Suppressor macrophage treated with lipopolysaccharide for 1 hour (primary cell): ENCODE data around the gene GRB7.
"Not testable (repeated sequence)": the region's sequence is repeated elsewhere in the genome, so short reads cannot be mapped to it uniquely, and the experiment has no call there.

Source experiments
- DNase-seq, 3 donors: peaks; one replicate each; pipeline ENCODE4 v3.0.0-alpha.2; 2020 to 2022

The GRB7 gene

DNA sequence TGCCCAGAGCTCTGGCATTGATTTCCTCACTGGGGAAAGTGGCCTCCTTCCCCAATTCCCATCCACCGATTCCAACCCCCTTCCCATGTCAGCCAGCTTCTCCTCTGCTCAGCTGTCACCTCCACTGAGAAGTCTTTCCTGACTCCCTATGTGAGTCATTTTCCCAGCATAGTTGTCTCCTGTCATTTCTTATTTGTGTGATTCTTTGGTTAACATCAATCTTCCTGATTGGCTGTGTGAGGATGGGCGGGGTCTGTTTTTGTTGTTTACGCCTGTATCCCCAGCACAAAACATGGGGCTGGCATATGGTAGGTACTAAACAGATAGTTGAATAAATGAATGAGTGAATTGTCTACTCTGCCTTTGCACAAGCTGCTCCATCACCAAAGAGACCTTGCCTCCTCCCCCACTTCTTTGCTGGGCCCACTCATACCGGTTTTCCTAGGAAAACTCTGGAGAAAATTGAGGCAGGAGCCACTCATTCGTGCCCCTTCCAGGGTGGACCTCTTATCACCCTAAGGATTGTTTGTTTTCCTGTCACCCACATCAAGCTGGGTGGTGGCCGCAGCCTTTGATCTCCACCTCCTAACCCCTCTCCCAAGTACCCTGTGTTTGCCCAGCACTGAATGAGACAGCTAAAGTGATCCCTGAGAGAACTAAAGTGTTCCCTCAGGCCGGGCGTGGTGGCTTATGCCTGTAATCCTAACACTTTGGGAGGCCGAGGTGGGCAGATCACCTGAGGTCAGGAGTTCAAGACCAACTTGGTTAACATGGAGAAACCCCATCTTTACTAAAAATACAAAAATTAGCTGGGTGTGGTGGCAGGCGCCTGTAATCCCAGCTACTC lies 1.2 kb upstream of the GRB7 start:
- DNase-seq: no peak

DNA sequence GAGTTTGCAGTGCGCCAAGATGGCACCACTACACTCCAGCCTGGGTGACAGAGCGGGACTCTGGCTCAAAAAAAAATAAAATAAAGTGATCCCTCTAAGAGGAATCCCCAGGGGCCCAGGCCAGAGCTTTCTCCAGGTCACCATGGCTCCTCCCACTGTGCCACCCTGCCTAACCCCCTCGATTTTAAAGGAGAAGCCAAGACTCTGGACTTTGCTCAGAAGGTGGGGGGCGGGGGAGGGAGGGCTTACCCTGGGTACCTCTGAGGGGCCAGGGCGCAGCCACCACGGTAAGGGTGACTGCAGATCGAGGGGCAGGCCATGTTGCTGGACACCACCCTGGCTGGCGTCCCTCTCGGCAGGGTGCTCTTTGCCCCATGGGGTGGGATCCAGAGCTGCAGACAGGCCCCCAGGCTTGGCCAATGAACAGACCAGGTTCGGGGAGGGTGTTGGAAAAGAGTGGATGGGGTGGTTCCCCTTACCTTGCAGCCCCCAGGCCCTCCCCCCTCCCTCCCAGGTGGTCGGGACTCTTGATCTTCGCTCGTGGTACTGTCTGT lies 455 bp upstream of the GRB7 start:
- DNase-seq: no peak

DNA sequence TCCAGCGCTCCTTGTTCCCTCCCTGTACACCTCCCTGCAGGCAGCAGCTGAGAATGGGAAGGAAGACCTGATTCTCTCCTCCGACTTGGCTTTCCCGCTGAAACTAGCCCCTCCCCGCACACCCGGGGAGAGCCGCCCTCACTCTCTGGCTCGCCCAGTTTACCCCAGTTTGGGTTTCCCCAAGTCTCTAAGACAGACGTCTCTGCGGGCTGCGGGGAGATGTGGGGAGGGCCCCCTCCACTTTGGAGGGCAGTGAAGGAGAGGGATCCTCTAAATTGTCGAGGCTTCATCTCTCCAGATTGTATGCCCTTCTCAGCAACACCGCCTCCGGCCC lies 797 bp downstream of the GRB7 start:
- peak; percentile 55 to 65 (median 64) for DNase-seq

DNA sequence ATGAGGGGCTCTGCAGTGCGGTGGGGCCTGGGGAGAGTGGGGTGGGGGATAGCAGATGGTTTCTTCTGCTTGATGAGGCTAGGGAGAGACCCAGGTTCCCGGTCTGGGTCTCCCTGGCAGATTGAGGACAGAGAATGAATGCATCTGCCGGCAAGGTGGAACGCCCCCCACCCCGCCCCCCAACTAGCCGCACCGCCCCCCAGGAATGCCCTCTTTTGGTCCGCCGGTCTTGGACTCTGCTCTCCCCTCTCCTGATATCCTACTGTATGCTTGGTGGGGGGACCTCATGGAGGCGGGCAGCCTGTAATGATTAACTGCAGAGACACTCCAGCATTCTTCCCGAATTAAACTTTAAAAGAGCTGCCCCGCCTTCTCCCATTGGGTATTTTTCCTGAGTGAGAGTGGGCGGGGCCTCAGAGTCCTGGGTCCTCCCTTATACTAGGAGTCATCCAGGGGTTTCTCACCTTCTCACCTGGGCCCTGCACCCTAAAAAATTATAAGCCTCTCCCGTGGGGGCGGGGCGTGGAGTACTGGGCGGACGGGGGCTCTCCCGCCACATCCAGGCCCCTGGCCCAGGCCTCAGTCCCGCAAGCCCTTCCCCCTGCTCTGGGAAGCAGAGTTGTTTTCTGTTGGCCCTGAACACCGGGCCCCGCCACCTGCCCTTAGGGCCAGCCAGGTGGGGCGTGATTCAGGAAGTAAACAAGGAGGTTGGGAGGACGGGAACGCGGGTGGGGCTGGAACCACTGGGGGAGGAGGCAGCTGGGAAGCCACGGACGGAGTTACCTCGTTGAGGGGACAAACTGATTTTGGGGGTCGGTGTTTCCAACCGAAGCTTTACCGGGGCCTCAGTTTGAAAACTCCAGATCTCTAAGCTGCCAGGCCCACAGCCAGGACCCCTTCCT lies 1.5 kb downstream of the GRB7 start:
- DNase-seq: peak in 2 of 3 donors; percentile 35 to 36

DNA sequence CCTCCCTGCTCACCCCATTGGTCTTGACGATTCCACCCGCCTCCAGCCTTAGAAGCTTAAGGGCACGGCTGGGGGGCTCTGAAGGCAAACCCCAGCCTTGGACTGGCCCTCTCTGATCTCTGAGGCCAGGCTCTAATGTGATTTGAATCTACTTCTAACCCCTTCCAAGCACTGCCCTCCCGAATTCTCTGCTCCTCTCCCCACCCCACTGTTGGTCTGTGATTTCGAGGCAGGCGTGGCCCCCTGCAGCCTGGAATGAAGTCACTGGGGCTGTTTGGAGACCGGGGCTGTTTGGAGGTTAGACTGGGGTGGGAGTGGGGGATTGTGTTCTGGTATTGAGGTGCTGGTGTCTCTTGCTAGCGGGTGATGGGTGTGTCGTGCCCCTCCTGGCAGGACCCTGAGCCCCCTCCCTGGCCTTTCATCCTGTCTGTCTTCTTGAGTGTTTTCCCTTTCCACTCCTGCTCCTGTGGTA lies 2.2 kb downstream of the GRB7 start:
- no peak for DNase-seq

DNA sequence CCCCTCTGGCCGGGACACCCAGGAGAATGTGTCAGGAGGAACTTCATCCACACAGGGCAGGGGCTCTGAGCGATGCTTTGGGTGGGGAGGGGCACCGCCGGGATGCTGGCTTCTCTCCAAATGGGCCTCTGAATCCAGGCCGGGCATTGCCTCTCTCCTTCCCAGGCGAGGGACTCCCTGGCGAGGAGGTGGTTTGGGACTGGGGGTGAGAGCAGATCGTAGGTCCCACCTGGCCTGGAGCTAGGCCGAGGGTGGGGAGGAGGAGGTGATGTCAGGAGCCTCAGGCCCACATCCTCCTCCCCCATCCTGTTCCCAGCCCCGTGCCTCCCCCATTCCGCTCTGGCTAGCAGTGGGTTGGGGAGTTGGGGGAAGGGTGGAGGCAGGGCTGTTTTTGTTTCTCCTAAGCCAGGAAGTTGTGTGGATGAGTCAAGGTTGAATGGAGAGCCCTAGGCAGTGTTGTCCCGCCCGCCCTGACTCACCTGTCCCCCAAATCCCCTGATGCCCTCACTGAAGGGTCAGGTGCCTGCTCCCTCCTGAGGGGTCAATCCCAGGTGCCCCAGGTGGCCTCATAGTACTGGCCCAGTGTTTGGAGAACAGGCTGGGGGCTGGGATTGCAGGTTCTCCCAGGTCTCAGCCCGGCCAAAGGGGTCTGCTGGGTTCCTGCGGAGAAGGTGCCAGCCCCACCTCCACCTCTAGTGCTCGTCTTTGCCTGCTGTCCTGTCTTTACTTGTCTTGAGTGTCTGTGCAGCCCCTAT lies 2.8 kb downstream of the GRB7 start:
- no peak for DNase-seq

DNA sequence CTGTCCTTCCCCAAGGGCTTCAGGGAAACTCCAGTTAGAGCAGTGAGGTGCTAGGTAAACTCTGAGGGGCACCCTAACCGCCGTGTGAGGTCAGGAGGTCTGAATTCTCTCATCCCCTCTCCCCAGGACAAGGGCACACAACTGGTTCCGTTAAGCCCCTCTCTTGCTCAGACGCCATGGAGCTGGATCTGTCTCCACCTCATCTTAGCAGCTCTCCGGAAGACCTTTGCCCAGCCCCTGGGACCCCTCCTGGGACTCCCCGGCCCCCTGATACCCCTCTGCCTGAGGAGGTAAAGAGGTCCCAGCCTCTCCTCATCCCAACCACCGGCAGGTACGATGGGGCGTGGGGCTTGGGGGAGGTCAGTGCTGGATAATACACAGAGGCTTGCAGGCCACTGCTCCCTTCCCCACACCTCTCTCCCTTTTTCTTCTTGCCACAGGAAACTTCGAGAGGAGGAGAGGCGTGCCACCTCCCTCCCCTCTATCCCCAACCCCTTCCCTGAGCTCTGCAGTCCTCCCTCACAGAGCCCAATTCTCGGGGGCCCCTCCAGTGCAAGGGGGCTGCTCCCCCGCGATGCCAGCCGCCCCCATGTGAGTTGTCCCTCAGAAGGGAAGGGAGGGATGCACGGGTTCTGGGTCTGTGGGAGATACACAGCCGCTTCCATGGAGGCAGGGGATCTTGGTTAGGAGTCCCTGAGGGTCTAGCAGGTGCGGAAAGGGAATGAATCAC lies 4.6 kb downstream of the GRB7 start:
- DNase-seq: no peak

DNA sequence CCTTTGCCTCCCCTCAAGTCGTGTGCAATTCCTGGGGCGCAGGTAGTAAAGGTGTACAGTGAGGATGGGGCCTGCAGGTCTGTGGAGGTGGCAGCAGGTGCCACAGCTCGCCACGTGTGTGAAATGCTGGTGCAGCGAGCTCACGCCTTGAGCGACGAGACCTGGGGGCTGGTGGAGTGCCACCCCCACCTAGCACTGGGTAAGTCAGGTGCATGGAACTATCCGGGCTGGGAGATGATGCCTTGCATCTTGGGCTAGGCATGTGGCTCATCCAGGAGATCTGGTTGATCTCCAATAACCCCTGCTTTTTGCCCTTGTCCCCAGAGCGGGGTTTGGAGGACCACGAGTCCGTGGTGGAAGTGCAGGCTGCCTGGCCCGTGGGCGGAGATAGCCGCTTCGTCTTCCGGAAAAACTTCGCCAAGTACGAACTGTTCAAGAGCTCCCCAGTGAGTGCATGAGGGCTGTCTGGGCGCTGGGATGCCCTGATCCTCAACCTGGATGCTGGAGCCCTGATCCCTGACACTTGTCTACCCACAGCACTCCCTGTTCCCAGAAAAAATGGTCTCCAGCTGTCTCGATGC lies 5.2 kb downstream of the GRB7 start:
- no peak for DNase-seq

DNA sequence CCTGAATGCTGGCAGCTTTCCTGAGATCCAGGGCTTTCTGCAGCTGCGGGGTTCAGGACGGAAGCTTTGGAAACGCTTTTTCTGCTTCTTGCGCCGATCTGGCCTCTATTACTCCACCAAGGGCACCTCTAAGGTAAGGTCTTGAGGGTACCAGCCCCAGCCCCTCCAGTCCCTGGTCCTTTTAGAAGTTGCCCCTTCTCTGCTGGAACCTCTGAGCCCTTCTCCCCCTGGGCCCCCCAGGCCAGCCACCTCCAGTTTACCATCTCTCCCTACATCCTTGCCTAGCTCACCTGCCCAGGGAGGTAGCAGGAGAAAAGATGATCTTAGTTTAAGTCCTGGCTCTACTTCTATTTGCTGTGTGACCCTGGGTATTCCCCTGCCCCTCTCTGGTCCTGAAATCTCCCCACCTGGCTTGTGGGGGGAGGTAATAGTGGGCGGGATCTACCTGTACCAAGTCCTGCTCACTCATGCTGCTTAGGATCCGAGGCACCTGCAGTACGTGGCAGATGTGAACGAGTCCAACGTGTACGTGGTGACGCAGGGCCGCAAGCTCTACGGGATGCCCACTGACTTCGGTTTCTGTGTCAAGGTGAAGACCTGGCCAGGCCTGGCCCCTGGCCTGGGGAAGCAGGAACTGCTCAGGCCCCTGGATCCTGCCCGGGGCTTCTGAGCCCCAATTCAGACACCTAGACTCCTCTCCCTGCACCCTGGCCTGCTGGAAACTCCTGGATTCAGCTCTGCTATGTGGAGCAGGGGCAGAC lies 6.5 kb downstream of the GRB7 start:
- no peak for DNase-seq

DNA sequence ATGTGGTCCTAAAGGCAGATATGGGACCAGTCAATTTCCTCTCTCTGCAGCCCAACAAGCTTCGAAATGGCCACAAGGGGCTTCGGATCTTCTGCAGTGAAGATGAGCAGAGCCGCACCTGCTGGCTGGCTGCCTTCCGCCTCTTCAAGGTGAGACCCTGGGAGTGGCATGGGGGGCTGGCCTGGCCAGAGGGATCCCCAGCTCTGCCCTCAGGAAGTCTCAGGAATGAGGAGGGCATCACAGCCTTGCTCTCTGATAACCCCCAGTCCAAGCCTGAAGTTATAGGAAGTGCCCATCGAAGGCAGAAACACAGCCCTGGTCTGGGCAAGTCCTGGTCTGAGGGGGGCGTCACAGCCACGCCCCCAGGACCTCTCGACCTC lies 7.1 kb downstream of the GRB7 start:
- DNase-seq: no peak

DNA sequence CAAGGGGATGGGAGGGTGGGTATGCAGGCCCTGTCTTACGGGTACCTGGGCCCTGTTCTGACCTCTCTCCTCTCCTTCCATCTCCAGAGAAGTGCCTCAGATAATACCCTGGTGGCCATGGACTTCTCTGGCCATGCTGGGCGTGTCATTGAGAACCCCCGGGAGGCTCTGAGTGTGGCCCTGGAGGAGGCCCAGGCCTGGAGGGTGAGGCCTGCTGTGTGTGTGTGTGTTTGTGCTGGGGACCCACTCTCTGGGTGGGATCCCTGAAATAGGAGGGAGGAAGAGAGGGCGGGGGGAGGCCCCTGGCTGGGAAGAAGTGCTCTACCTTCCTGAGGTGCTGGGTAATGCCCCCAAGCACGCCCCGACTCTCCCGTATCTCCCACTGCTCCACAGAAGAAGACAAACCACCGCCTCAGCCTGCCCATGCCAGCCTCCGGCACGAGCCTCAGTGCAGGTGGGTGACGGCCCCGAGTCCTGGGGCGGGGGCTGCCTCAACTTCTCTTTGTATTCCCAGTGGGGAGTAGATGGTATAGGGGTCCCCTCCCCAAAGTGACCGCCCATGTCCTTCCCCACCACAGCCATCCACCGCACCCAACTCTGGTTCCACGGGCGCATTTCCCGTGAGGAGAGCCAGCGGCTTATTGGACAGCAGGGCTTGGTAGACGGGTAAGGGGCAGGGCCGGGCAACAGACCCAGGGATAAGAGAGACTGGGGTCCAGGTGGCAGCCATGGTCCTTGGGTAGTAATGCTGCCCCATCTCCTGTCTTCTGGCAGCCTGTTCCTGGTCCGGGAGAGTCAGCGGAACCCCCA lies 7.8 kb downstream of the GRB7 start:
- DNase-seq: no peak

DNA sequence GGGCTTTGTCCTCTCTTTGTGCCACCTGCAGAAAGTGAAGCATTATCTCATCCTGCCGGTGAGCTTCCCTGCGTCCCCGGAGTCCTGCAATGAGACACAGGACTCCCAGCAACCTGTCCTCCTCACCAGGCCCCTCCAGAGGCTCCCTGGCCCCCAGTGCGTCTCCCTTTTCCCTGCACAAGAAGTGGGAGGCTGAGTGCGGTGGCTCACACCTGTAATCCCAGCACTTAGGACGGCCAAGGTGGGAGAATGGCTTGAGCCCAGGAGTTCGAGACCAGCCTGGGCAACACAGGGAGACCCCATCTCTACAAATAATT lies 8.4 kb downstream of the GRB7 start:
- no peak for DNase-seq

DNA sequence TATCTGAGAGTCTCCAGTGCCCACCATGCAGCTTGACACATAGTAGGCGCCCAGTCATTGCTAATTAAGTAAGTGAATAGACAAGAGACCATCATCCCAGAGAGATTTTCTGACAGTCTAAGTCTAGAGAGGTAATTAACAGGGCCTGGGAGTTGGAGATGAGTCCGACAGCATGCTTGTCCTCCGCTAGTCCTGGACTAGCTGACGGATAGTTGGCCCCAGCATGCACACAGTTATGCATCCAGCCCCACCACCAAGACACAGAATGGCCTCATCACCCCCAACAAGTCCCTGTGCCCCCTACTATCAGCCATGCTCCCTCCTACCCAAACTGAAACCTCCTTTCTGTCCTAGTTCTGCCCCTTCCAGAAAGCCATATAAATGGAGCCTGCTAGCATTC lies 10.0 kb downstream of the GRB7 start:
- no peak for DNase-seq

DNA sequence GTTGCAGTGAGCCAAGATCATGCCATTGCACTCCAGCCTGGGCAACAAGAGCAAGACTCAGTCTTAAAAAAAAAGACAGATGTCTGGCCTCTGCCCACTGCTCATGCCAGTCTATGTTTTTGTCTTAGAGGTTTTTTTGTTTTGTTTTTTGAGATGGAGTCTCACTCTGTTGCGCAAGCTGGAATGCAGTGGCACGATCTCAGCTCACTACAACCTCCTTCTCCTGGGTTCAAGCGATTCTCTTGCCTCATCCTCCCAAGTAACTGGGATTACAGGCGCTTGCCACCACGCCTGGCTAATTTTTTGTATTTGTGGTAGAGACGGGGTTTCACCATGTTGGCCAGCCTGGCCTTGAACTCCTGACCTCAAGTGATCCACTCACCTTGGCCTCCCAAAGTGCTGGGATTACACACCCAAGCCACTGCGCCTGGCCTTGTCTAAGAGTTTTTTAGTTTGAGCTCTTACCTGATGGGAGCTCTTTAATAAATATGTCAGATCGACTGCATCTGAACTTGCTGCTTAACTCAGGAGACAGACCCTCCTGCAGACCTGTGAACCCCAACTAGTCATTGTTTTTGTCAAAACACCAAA lies 10.8 kb downstream of the GRB7 start:
- not testable (repeated sequence) for DNase-seq

DNA sequence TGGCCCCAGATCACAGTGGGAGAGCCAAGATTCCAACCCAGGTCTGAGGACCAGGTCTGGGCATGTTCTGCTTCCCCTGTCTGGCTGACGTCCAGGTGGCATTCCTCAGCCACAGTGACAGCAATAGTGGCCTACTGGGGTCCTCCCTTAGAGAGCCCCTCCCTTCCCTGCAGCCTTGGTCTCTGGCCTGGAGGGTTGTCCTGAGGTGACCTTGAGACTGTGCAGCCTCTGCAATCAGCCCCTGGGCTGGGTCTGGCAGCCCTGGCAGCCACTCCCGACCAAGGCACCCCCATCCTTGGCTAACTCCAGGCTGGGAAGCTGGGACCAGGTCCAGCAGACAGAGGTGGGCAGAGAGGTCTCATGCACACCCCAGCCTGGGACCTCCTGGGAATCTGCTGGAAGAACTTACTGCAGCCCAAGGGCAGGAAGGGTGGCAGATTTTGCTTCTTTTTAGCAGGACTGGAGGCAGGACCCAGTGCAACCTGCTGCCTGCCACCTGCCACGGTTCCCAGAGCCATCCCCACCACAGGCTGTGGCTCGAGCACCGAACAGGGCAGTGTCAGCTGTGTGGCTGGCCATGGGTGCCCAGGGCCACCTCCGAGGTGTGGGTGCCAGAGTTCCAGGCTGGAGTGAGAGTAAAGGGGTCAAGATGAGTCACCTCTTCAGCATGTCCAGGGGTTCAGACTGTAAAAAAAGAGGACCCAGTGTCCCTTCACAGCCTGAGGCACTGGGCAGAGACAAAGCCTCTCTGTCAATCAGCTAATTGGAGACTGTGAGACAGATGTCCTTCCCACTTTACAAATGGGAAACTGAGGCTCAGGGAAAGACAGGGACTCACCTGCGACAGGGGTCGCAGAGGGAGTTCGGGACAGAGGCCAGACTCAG lies 12.6 kb downstream of the GRB7 start:
- DNase-seq: no peak

DNA sequence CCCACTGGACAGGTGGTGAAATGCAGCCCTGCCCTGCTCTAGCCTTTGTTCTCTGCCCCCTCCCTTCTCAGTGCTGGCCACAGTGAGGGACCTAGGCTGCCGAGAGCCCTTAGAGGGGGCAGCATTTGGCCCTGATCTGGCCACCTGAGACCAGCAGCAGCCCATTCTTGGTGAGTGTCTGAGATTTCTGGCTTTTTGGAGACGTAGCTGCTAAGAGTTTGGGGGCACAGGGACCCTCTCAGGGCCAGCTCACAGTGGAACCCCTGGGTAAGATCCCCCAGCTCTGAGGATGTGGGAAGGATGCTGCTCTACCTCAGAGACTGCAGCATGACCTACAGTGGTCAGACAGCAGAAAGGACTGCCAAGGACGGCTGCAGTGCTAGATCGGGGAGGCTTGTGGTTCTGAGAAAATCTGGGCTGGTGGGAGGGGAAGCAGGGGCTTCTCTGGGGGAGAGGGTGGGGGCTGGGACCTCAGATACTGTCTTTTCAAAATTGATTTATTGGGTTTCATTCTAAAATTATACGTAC lies 13.3 kb downstream of the GRB7 start:
- DNase-seq: no peak

DNA sequence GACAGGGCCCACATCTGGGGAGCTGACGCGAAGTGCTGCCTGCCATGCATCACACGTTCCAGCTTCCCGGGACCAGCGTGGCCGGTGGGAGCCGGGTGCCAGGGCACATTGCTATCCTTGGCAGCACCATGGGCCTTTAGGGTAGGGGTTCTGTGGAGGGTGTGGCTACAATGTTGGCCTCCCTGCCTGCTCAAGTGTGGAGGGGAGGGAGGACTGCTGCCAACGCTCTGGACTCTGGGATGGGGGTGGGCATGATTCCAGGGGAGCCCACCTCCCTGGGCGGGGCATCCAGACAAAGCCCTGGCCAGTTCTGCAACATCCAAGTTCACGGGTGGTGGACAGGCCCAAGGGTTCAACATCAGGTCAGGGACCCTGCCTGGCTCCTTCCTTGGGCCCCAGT lies 13.9 kb downstream of the GRB7 start:
- no peak for DNase-seq

DNA sequence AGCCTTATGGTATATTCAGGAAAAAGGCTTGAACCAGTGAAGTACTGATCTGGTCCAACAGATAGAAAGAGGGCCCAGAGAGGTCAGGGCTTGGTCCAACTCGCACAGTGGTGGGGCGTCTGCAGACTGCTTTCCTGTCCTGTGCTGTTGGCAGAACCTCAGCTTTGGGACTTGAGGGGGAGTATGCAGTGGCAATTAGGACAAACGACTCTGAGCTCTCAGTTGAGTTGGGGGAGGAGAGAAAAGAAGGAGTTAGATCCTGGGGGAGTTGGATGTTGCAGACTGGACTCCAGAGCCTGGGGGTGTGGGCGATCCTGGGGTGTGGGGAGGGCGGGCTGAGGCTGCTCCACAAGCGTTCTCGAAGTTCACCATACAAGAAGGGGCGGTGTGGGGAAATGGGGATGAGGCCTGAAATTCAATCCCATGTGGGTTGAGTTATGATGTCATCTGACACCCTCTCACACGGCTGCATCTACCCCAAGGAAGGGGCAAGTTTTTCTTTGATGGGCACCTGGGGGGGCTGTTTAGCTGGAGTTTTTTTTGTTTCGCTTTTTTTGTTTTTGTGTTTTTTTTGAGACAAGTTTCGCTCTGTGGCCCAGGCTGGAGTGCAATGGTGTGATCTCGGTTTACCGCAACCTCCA lies 14.6 kb downstream of the GRB7 start:
- no peak for DNase-seq
